Left hindlimb (tissue), 1 donor: ENCODE measurements around the gene MT1M.
A peak's percentile ranks its signal among the peaks of the same experiment; 100 is the strongest.

Experiments
- DNase-seq: peaks from one replicate; pipeline ENCODE4 v3.0.0-alpha.2; 2018

Gene MT1M

GRCh38 chr16:56679078-56679730, 46.7 kb downstream of the MT1M start:
- DNase-seq = no peak

DNA sequence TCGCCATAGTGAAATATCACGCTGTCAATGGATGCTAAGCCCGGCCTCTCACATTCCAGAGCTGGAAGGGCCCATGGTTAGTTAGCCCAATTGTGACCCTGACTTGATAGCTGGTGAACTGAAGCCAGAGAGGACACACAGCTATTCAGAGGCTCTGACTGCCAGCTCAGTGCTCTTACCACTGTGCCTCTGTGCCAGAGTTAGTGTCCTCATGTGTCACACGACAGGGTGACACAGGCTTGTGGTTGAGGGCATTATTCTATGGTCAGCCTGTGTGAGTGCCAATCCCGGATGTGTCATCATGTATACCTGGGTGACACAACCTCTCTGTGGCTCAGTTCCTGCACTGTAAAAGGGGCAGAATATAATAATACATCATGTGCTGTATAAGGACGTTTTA, 47.4 kb downstream of the MT1M start:
- no peak for DNase-seq

DNA sequence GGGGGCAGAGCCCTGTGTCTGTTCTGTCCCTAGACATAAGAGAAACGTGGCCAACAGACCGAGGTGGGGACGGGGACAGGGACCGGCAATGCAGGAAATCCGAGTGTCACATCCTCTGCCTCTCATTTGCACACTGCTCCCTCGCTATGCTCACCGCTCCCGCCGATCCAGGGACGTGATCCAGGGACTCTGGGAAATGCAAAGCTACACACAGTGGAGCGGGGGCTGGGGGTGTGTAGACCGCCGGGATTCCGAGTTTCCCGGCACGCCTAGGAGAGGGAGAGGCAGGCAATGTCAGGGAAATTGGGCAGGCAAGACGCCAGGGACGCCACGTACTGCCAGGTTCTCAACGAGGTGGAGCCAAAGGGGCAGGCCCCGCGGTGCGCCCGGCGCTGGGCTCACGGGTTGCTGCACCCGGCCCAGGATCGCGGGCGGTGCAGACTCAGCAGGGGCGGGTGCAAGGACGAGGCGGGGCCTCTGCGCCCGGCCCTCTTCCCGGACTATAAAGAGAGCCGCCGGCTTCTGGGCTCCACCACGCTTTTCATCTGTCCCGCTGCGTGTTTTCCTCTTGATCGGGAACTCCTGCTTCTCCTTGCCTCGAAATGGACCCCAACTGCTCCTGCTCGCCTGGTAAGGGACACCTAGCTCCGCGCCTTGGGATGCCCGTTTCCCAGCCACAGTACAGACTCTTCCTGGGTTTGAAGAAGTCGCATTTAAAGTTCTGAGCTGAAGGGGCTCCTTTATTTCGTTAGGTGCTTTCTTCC, 49.7 kb downstream of the MT1M start, which contains the start of gene MT1X:
MT1X (plus strand) TSS at position 532 of the 764 bp plus-strand sequence; CDS start at position 603, 71 bp downstream.
- DNase-seq = peak; percentile 92

GRCh38 chr16:56682703-56683397, 50.4 kb downstream of the MT1M start:
- no peak for DNase-seq
